GM21737 (cell line): ENCODE measurements around the gene TANK.

ENCODE experiments used
- ATAC-seq: cut with Tn5 transposase; IDR thresholded peaks from one replicate; pipeline ENCODE4 v1.9.1; 2021; ENCODE audit warnings: mild to moderate bottlenecking, moderate library complexity; ENCODE audit not compliant: unreplicated experiment

TANK gene

DNA sequence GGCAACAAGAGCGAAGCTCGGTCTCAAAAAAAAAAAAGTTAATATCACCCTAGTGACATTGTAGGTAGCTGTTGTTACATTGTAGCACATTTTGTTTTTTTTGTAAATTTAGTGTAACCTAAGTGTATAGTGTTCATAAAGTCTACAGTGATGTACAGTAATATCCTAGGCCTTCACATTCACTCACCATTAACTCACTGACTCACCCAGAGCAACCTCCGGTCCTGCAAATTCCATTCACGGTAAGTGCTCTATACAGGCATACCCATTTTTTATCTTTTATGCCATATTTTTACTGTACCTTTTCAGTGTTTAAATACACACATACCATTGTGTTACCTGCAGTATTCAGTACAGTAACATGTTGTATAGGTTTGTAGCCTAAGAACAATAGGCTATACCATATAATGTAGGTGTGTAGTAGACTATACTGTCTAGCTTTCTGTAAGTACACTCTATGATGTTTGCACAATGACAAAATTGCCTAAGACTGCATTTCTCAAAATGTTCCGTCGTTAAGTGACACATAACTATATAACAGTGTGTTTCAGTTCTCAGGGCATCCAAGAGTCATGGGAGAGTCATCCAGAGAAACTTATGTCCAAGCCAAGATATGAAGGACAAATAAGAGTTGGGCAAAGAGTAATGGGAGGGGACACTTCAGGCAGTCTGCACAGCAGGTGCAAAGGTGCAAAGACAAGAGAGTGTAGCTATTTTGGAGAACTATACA is 68.4 kb downstream of the TANK start:
- ATAC-seq, result no peak

DNA sequence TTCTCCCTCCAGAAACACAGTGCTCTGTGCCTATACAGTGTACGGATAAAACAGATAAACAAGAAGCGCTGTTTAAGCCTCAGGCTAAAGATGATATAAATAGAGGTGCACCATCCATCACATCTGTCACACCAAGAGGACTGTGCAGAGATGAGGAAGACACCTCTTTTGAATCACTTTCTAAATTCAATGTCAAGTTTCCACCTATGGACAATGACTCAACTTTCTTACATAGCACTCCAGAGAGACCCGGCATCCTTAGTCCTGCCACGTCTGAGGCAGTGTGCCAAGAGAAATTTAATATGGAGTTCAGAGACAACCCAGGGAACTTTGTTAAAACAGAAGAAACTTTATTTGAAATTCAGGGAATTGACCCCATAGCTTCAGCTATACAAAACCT is 70.7 kb downstream of the TANK start:
- no peak for ATAC-seq

- ATAC-seq, result no peak
Observed at GRCh38 chr2:161232571-161232970, 72.3 kb downstream of the TANK start.

DNA sequence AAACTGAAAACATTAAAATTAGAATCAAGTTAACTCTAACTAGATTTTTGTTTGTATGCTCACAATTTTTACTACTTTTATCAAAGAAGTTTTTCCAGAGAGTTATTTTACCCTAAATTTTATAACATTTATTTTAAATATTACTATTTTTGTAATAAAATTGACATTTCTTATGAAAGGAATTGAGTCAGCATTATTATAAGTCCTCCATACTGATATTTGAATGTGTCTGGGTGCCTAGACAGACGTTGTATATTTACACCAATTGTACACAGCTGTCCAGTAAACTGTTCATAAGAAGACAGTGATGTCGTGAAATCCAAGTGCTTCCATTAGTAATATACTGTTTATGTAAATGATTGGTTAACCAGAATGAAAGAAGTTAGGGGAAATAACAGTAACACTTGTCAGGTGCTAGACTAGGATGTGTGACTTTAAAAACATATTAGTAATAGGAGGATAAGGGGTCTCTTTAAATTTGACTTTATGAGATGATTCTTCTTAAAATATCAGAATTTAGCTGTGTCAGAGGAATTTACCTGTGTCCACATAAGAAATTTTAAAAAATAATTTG is 73.7 kb downstream of the TANK start:
- no peak for ATAC-seq

- ATAC-seq, result no peak
Observed at GRCh38 chr2:161234627-161235026, 74.4 kb downstream of the TANK start.

DNA sequence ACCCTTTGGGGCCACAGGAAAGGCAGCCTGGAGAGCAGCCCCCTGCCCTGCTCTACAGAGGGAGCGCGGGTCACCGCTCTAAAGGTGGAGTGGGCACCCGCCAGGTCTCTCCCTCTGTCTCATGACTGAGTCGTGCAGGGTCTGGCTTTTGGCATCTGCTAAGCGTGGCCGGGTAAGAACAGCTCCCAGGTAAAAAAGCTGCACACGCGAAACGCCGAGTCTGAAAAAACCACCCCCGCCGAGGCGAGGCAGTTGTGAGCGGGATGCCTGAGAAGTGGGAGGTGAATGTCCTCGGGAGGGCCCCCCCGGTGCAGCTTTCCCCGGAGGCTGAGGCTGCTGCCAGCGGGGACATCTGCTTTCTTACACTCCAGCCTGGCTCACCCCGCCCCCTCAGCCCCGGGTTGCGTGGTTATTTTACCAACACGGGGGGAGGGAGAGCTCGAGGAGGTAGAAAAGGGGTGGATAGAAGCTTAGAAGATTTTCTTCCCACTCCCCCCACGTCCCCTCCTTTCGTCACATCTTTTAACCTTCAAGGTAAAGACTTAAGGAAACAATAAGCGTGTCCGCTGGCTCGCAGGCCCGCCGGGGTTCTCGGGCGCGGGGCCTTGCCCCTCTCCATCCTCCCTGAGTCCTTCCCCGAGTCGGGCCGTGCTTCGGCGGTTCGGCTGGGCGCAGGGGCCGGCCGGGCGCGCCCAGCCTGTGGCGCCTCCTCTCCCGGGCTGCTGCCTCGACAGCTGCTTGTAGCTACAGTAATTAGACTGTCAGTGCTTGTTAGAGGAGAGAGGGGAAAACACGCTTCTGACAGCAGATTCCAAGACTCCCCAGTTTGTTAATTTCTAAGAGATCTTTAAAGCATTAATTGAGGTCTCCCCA is 77.4 kb downstream of the TANK start:
- peak; percentile 50 for ATAC-seq

DNA sequence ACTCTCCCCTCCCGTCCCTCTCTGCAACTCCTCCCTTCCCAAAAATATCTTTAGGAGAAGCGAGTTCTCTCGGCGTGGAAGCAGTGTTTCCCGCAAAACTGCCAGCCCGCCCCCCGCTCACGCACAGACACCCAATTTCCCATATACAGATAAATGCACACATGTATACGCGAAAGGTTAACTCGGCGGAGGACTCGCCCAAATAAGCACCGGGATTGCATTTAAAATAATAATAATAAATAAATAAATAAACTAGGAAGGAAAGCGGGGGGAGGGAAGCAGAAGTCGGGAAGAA is 78.0 kb downstream of the TANK start:
- ATAC-seq, result no peak

- ATAC-seq, result peak; percentile 26
Observed at GRCh38 chr2:161238560-161239325, 78.5 kb downstream of the TANK start.

DNA sequence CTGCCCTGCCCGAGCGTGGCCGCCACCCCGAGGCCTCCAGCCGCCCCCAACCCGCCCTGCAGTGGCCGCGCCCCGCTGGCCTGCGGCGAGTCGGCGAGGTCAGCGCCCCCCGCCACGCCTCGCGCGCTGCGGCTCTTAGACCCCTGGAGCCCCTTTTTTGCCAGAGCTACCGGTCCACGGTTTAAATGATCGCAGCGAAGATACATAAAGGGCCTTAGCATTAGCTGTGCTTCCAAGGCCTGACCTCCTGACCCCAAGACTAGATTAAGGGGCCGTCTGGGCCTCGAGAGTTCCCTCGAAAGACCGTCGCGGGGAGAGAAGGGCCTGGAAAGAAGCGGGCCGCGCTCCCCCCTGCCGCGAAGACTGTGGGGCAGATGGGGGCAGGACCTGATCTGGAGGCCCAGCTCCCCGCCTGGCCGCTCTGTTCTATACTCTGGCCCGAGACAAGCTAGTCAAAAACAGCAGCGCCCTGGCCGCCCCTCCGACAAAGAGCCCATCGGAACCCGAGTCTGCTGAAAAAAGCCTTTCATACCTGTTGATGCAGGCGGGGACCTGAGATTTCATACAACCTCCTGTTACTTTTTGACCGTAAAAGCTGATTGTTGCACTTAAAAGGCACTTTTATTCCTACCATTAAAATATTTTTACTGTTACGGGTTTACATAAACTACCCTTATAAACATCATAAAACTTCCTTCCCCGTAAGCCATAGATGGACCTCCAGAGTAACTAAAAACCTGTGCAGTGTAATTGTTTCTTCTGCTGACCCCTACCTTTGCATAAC is 79.3 kb downstream of the TANK start:
- ATAC-seq, result no peak

- ATAC-seq, result no peak
Observed at GRCh38 chr2:161241894-161242293, 81.7 kb downstream of the TANK start.

DNA sequence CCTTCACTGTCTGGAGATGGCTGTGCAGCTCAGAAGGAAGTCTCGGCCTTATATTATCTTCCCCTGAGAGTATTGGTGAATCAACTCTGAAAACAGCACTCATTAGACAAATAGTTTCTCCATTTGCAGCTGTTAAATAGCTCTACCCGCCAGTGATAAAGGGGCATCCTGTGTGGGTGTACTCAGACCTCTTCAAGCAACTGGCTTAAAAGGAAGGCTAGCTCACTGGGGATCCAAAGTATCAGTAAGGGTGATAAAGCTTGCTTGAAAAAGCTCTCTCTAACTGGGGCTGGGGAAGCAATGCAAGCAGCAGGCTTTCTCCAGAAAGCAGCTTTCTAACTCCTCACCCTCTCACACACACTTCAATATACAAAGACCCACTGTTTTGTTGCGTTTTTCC is 83.1 kb downstream of the TANK start:
- peak; percentile 35 for ATAC-seq

- no peak for ATAC-seq
Observed at GRCh38 chr2:161243905-161244304, 83.7 kb downstream of the TANK start.

DNA sequence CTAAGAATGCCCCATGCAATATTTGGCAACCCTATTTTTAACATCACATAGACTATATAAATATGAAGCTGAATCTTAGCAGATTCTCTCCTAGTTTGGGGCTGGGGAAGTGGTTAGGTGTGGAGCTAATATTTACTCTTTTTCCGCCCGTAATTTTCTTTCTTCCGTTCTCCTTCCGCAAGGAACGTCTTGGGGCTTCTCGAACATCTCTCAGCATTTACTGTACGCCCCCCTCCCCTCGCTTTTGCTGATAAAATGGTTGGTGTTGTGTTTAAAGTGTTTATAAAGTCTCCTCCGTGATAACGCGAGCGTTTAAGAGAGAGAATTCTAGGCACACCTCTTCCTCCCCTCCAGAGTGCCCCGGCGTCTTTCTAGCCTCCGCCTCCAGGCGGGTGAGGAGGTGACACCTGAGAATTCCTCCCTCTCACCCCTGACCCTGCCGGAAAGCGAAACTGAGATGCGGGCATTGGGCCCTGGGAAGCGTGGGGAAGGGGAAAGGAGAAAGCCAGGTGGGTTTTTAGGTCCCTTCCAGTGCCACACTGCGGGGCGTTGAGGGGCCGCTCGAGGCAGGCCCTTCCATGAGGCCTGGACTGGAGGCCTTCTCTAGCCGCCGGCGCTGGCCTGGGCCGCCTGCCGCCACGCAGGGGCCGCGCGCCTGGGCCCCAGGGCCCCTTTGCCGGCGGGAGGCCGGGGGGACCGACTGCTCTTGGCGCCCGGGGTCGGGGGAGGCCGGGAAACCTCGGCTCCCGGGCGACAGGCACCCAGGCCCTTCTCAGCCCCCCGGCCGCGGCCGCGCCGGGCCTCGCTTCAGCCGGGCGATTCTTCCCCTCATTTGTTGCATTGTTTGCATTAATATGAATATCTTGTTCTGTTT is 84.4 kb downstream of the TANK start:
- peak; percentile 84 for ATAC-seq

- ATAC-seq, result no peak
Observed at GRCh38 chr2:161245261-161245553, 85.0 kb downstream of the TANK start.

- ATAC-seq, result no peak
Observed at GRCh38 chr2:161245671-161246070, 85.4 kb downstream of the TANK start.

DNA sequence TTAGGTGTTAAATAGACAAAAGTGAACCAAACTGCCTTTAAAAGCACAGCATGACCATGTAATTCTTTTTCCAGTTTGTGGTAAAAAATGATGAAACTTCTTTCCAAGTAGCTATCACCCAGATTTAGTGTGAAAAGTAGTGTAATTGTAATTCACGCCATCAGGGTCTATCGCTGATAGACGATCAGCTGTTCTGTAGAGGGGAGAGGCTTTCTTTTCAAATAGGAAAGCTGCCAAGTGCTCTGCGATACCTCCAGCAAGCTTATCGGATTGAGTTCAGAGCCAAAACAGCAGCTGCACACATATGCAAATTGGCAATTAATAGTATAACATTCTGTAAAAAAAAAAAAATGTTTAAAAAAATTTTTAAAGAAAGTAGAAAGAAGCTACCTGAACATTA is 86.1 kb downstream of the TANK start:
- no peak for ATAC-seq

- ATAC-seq, result peak; percentile 56
Observed at GRCh38 chr2:161250864-161251436, 90.7 kb downstream of the TANK start.

- ATAC-seq, result no peak
Observed at GRCh38 chr2:161257123-161257952, 97.1 kb downstream of the TANK start.

GRCh38 chr2:161265874-161266273 is 105.6 kb downstream of the TANK start:
- ATAC-seq, result no peak
